HCT116 (cell line): ENCODE data around the gene TBXT. TPM values are rescaled to one million over a fixed set of nuclear protein-coding genes. Genes with fewer than 3 reads are reported as not detected.

ENCODE experiments used
- ATAC-seq: fragments of 200-7000 bp; cut with Tn5 transposase; 2 replicates; pipeline ENCODE4 v1.9.1; 2020; ENCODE audit warnings: mild to moderate bottlenecking, moderate library complexity
- BruUV-seq: library from RNA; stranded (reverse); fragments of 400-500 nt; replicated peaks from 2 replicates; lab custom pipeline; 2021; lab: Mats Ljungman, UMichigan
- CTCF ChIA-PET: fragments of 300-600 bp; sonication (Branson Sonifier 250); formaldehyde crosslinking; loops from one replicate; lab custom pipeline; 2021; ENCODE audit warnings: antibody characterized with exemption; lab: Charles Lee
- POLR2A ChIA-PET: fragments of 300-600, 350-600 bp; sonication (Branson Sonifier 250); formaldehyde crosslinking; loops from one replicate; lab custom pipeline; 2021; ENCODE audit warnings: antibody characterized with exemption; lab: Charles Lee
- RAD21 ChIA-PET, 2 experiments: fragments of 300-600 bp; sonication (Branson Sonifier 250); formaldehyde crosslinking; loops; one replicate each; lab custom pipeline; 2023; ENCODE audit warnings: low total read pairs in 2 of 2; ENCODE audit not compliant: uncharacterized antibody in 2 of 2, unreplicated experiment in 2 of 2, low non-redundant PET in 1 of 2; lab: Charles Lee
- DNase-seq: peaks from one replicate; pipeline ENCODE4 v3.0.0-alpha.2; 2010; ENCODE audit warnings: low read depth, low spot score
- H2AFZ ChIP-seq: fragments of 200-600 bp; shearing (Covaris generic), sonication (generic); 2 replicates; pipeline ENCODE4 v1.6.1; 2017; ENCODE audit warnings: low read depth, mixed run types, mixed read lengths, antibody characterized with exemption, low read length; ENCODE audit not compliant: poor library complexity, severe bottlenecking
- H3K27ac ChIP-seq: 2 replicates; pipeline ENCODE4 v1.5.1; 2012; ENCODE audit warnings: low read depth, low read length
- H3K27me3 ChIP-seq: fragments of 200-600 bp; sonication (generic); 2 replicates; pipeline ENCODE4 v1.6.1; 2016; ENCODE audit warnings: mixed run types, low read length, mixed read lengths; ENCODE audit not compliant: insufficient read depth
- H3K36me3 ChIP-seq, 2 experiments: fragments of 200-500 bp in 1 of 2; fragments of 200-600 bp in 1 of 2; sonication (Bioruptor generic) in 1 of 2; sonication (generic) in 1 of 2; 2 replicates each; pipeline versions ENCODE4 v1.5.1 to v1.6.1; 2014 to 2016; ENCODE audit warnings: low read length in 2 of 2, inconsistent platforms in 1 of 2, mixed read lengths in 1 of 2, mixed run types in 1 of 2; ENCODE audit not compliant: insufficient read depth in 2 of 2, control insufficient read depth in 1 of 2
- H3K4me1 ChIP-seq, 2 experiments: fragments of 200-600 bp in 1 of 2; sonication (generic) in 1 of 2; 2 replicates each; pipeline versions ENCODE4 v1.5.1 to v1.6.1; 2012 to 2017; ENCODE audit warnings: low read length in 2 of 2, inconsistent platforms in 1 of 2, mild to moderate bottlenecking in 1 of 2, mixed read lengths in 1 of 2, mixed run types in 1 of 2, moderate library complexity in 1 of 2; ENCODE audit not compliant: insufficient read depth in 2 of 2, control insufficient read depth in 1 of 2
- H3K4me2 ChIP-seq: fragments of 200-600 bp; sonication (generic); 2 replicates; pipeline ENCODE4 v1.6.1; 2017; ENCODE audit warnings: mixed run types, low read length, mixed read lengths
- H3K4me3 ChIP-seq, 2 experiments: fragments of 200-600 bp in 1 of 2; sonication (generic) in 1 of 2; replicated peaks in 1 of 2; 2 replicates each; pipeline ENCODE4 v1.5.1; 2011 to 2016; ENCODE audit warnings: low read length in 2 of 2, control low read depth in 1 of 2, low read depth in 1 of 2, mild to moderate bottlenecking in 1 of 2, mixed read lengths in 1 of 2, mixed run types in 1 of 2
- H3K79me2 ChIP-seq: fragments of 200-600 bp; sonication (generic); 2 replicates; pipeline ENCODE4 v1.6.1; 2017; ENCODE audit warnings: mild to moderate bottlenecking, mixed run types, low read length, moderate library complexity, mixed read lengths; ENCODE audit not compliant: insufficient read depth
- H3K9ac ChIP-seq: fragments of 200-600 bp; sonication (generic); 2 replicates; pipeline ENCODE4 v1.6.1; 2016; ENCODE audit warnings: low read length, mixed read lengths
- H3K9me2 ChIP-seq: fragments of 200-600 bp; sonication (generic), shearing (Covaris generic); 2 replicates; pipeline ENCODE4 v1.6.1; 2017; ENCODE audit warnings: mixed run types, mild to moderate bottlenecking, moderate library complexity; ENCODE audit not compliant: insufficient read depth
- H3K9me3 ChIP-seq, 2 experiments: fragments of 200-500 bp in 1 of 2; fragments of 200-600 bp in 1 of 2; sonication (Bioruptor generic) in 1 of 2; sonication (generic) in 1 of 2; 2 replicates each; pipeline ENCODE4 v1.6.1; 2014 to 2017; ENCODE audit warnings: low read length in 2 of 2, mixed read lengths in 2 of 2, inconsistent platforms in 1 of 2, low read depth in 1 of 2, mild to moderate bottlenecking in 1 of 2, mixed run types in 1 of 2, moderate library complexity in 1 of 2; ENCODE audit not compliant: control insufficient read depth in 1 of 2, insufficient read depth in 1 of 2
- H4K20me1 ChIP-seq: fragments of 200-600 bp; sonication (generic), shearing (Covaris generic); 2 replicates; pipeline ENCODE4 v1.6.1; 2017; ENCODE audit warnings: mixed run types, mild to moderate bottlenecking, moderate library complexity; ENCODE audit not compliant: insufficient read depth
- CBX3 ChIP-seq: IDR thresholded peaks from 2 replicates; pipeline ENCODE4 v1.6.1; 2012; ENCODE audit warnings: low read depth
- CEBPB ChIP-seq: IDR thresholded peaks from 2 replicates; pipeline ENCODE4 v1.6.1; 2012; ENCODE audit warnings: low read depth
- EZH2phosphoT487 ChIP-seq: fragments of 200-600 bp; IDR thresholded peaks from 2 replicates; pipeline ENCODE4 v1.6.1; 2018; ENCODE audit warnings: antibody characterized with exemption, borderline replicate concordance
- FOSL1 ChIP-seq: IDR thresholded peaks from 2 replicates; pipeline ENCODE4 v1.6.1; 2012; ENCODE audit warnings: low read depth
- POLR2AphosphoS5 ChIP-seq: IDR thresholded peaks from 2 replicates; pipeline ENCODE4 v1.6.1; 2011; ENCODE audit warnings: mild to moderate bottlenecking, low read depth, low read length, moderate library complexity
- RAD21 ChIP-seq: IDR thresholded peaks from 2 replicates; pipeline ENCODE4 v1.6.1; 2012; ENCODE audit warnings: low read depth, mild to moderate bottlenecking
- SIN3A ChIP-seq: IDR thresholded peaks from 2 replicates; pipeline ENCODE4 v1.6.1; 2012; ENCODE audit warnings: low read depth
- SP1 ChIP-seq: IDR thresholded peaks from 2 replicates; pipeline ENCODE4 v1.6.1; 2012; ENCODE audit warnings: low read depth
- SRF ChIP-seq: IDR thresholded peaks from 2 replicates; pipeline ENCODE4 v1.6.1; 2012; ENCODE audit warnings: low read depth
- ZNF274 ChIP-seq: fragments of 200-500 bp; sonication (Bioruptor generic); IDR thresholded peaks from 2 replicates; pipeline ENCODE4 v1.6.1; 2014; ENCODE audit warnings: mild to moderate bottlenecking, low read depth, low read length, inconsistent platforms
- intact Hi-C: fragments of 100-400 bp; cut with micrococcal nuclease; formaldehyde crosslinking; loops from 2 replicates; pipeline ENCODE4 v1.10.0; 2022
- total RNA-seq: library from RNA; stranded (reverse); gene quantifications from one replicate; pipeline ENCODE4 v1.2.1, GENCODE V29; 2021; ENCODE audit not compliant: unreplicated experiment
- TF ChIP-seq, protein P1 (sequence below): IDR thresholded peaks from 2 replicates; pipeline ENCODE4 v1.6.1; 2012; ENCODE audit warnings: low read depth
- TF ChIP-seq, protein P2 (sequence below): IDR thresholded peaks from 2 replicates; pipeline ENCODE4 v1.6.1; 2011; ENCODE audit warnings: mild to moderate bottlenecking, low read length, moderate library complexity; ENCODE audit not compliant: insufficient replicate concordance; ENCODE audit errors: extremely low read depth
- TF ChIP-seq, protein P3 (sequence below): IDR thresholded peaks from 2 replicates; pipeline ENCODE4 v1.6.1; 2012
- TF ChIP-seq, protein P4 (sequence below): IDR thresholded peaks from 2 replicates; pipeline ENCODE4 v1.6.1; 2012

The TBXT gene
- total RNA-seq, 1 experiment from 2014 or later: not detected

DNA sequence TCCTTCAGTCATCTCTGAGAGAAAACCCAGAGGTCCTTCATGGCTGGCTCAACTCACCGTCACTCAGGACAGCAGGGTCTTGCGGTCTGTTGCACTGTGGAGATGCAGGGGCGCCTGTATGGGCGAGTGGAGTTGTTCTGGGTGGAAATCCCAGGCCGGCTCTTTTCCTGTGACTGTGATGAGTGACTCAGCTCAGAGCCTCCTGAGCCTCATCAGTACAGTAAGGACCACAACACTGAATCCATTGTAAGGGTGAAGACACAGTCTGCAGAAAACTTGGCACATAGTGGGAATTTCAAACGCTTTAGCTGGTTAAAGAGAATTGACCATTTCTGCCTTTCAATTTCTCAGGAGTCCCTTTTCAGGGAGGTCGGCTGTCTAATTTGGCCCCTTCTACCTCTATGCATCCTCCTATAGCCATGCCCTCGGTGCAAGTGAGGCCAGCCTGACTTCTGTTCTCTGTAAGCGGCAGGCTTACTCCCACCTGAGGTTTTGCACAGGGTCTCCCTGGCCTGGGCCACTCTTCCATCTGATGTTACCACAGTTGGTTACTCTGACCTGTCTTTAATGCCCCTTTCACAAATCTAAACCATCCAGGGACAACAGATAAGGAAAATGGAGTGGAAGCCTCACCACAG, 35.5 kb upstream of the TBXT start:
- H3K9me2 ChIP-seq: no peaks in the 10 kb centered on the region
- H3K79me2 ChIP-seq: no peaks in the 10 kb centered on the region
- H3K27ac ChIP-seq: no peak overlapping the region
- no peaks in the 10 kb centered on the region for H3K9me3 ChIP-seq
- no peaks in the 10 kb centered on the region for H4K20me1 ChIP-seq
- H3K4me3 ChIP-seq: no peak overlapping the region
- H3K36me3 ChIP-seq: no peaks in the 10 kb centered on the region
- H3K4me2 ChIP-seq: no peak overlapping the region; the same call in 1 of the 2 replicates
- H2AFZ ChIP-seq: no peak overlapping the region
- no peak overlapping the region for H3K9ac ChIP-seq
- ChIA-PET CTCF (no interaction called here), RAD21 (no interaction called here), POLR2A (no interaction called here)
- H3K4me1 ChIP-seq: 0 out of 4 replicates have a peak, but pooled peaks cover 0 to 4% of the 10 kb centered on the region in 2 experiments
- TF ChIP-seq EZH2phosphoT487: no peak
- TF ChIP-seq CEBPB: no peak
- TF ChIP-seq, protein P1, sequence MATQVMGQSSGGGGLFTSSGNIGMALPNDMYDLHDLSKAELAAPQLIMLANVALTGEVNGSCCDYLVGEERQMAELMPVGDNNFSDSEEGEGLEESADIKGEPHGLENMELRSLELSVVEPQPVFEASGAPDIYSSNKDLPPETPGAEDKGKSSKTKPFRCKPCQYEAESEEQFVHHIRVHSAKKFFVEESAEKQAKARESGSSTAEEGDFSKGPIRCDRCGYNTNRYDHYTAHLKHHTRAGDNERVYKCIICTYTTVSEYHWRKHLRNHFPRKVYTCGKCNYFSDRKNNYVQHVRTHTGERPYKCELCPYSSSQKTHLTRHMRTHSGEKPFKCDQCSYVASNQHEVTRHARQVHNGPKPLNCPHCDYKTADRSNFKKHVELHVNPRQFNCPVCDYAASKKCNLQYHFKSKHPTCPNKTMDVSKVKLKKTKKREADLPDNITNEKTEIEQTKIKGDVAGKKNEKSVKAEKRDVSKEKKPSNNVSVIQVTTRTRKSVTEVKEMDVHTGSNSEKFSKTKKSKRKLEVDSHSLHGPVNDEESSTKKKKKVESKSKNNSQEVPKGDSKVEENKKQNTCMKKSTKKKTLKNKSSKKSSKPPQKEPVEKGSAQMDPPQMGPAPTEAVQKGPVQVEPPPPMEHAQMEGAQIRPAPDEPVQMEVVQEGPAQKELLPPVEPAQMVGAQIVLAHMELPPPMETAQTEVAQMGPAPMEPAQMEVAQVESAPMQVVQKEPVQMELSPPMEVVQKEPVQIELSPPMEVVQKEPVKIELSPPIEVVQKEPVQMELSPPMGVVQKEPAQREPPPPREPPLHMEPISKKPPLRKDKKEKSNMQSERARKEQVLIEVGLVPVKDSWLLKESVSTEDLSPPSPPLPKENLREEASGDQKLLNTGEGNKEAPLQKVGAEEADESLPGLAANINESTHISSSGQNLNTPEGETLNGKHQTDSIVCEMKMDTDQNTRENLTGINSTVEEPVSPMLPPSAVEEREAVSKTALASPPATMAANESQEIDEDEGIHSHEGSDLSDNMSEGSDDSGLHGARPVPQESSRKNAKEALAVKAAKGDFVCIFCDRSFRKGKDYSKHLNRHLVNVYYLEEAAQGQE: no peak
- no peak for TF ChIP-seq POLR2AphosphoS5
- no peak for TF ChIP-seq SP1
- TF ChIP-seq, protein P2, sequence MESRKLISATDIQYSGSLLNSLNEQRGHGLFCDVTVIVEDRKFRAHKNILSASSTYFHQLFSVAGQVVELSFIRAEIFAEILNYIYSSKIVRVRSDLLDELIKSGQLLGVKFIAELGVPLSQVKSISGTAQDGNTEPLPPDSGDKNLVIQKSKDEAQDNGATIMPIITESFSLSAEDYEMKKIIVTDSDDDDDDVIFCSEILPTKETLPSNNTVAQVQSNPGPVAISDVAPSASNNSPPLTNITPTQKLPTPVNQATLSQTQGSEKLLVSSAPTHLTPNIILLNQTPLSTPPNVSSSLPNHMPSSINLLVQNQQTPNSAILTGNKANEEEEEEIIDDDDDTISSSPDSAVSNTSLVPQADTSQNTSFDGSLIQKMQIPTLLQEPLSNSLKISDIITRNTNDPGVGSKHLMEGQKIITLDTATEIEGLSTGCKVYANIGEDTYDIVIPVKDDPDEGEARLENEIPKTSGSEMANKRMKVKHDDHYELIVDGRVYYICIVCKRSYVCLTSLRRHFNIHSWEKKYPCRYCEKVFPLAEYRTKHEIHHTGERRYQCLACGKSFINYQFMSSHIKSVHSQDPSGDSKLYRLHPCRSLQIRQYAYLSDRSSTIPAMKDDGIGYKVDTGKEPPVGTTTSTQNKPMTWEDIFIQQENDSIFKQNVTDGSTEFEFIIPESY: no peak
- no peak for TF ChIP-seq CBX3
- TF ChIP-seq FOSL1: no peak
- TF ChIP-seq, protein P3, sequence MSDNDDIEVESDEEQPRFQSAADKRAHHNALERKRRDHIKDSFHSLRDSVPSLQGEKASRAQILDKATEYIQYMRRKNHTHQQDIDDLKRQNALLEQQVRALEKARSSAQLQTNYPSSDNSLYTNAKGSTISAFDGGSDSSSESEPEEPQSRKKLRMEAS: no peak
- no peak for TF ChIP-seq SRF
- no peak for TF ChIP-seq ZNF274
- TF ChIP-seq RAD21: no peak
- TF ChIP-seq, protein P4, sequence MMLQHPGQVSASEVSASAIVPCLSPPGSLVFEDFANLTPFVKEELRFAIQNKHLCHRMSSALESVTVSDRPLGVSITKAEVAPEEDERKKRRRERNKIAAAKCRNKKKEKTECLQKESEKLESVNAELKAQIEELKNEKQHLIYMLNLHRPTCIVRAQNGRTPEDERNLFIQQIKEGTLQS: no peak
- no peak for TF ChIP-seq SIN3A
- intact Hi-C loops: no loop called here
- DNase-seq (no peak), ATAC-seq (peak; percentile 47)
- BruUV-seq: no TSS peak
- H3K27me3 ChIP-seq: no peaks in the 10 kb centered on the region
